Effector memory CD8-positive, alpha-beta T cell (primary cell): ENCODE measurements around the gene CEP63.

ENCODE experiments used
- ATAC-seq: fragments of 150-1000 bp; cut with Tn5 transposase; replicated peaks from 2 replicates; pipeline ENCODE4 v1.10.0; 2021; ENCODE audit warnings: mild to moderate bottlenecking, moderate library complexity
- DNase-seq, 3 experiments: peaks; one replicate each; pipeline ENCODE4 v3.0.0; 2021
- H3K27ac Mint-ChIP-seq, 2 donors: one replicate each; pipeline ENCODE4 v1.8.0; 2022; ENCODE audit warnings: mild to moderate bottlenecking in 2 of 2, mixed read lengths in 2 of 2, moderate library complexity in 2 of 2
- H3K27me3 Mint-ChIP-seq, 2 donors: one replicate each; pipeline ENCODE4 v1.8.0; 2022; ENCODE audit warnings: mixed read lengths in 2 of 2
- H3K36me3 Mint-ChIP-seq: one replicate; pipeline ENCODE4 v1.8.0; 2022; ENCODE audit warnings: mild to moderate bottlenecking, moderate library complexity, mixed read lengths; ENCODE audit not compliant: insufficient read depth
- H3K4me1 Mint-ChIP-seq, 2 donors: one replicate each; pipeline ENCODE4 v1.8.0; 2022; ENCODE audit warnings: low read depth in 2 of 2, mixed read lengths in 2 of 2
- H3K4me3 Mint-ChIP-seq, 2 donors: one replicate each; pipeline ENCODE4 v1.8.0; 2022; ENCODE audit warnings: mild to moderate bottlenecking in 2 of 2, mixed read lengths in 2 of 2, moderate library complexity in 2 of 2
- H3K9me3 Mint-ChIP-seq, 2 donors: one replicate each; pipeline ENCODE4 v1.8.0; 2022; ENCODE audit warnings: mixed read lengths in 2 of 2

The CEP63 gene

GRCh38 chr3:134615743-134616142 is 129.9 kb downstream of the CEP63 start:
- Mint-ChIP-seq H3K9me3 (no peaks in the 10 kb centered on the region), H3K36me3 (no peaks in the 10 kb centered on the region), H3K27me3 (peaks cover 4 to 26% of the 10 kb centered on the region in 2 donors), H3K27ac (no peak overlapping the region), H3K4me3 (no peak overlapping the region), H3K4me1 (no peaks in the 10 kb centered on the region)
- DNase-seq = no peak
- no peak for ATAC-seq

DNA sequence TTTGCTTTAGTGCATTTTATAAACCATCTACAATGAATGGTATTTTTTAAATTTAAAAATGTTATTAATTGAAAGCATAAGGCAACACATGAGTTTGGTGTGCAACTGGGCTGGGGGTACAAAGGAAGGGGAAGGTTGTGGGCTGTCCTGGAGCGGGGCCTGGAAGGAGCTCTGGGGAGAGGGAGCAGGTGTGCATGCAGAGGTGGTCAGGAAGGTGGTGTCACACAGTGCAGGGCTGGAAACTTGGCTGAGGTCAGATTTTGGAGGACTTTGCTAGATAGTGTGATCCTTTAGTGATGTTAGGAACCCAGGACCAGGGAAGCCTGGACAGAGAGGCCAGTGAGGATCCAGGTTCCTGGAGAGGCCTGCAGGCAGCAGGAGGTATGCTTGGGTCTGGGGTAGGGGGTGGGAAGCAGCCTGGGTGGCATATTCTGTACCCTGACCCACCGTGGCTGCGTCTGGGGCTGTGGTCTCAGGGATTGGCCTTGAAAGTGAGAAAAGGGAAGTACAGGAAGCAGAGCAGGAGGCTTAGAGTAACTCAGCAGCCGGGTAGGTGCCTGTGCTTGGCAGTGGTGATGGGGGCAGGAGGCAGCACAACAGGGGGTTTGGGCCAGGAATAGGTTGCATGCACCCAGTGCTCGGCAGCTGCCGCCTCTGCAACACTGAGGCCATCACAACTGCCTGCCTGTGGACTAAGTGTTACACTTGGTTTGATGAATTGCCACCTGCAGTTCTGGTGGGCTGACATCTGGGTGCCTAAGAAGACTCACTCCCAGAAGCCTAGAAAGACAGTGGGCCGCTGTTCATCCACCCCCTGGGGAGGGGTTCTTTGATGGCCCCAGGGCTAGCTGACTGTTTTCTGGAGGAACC is 132.0 kb downstream of the CEP63 start:
- no peaks in the 10 kb centered on the region for H3K9me3 Mint-ChIP-seq
- DNase-seq = no peak
- no peaks in the 10 kb centered on the region for H3K36me3 Mint-ChIP-seq
- no peak overlapping the region for H3K4me3 Mint-ChIP-seq
- H3K27ac Mint-ChIP-seq = no peak overlapping the region
- peaks cover 0 to 10% of the 10 kb centered on the region in 2 donors for H3K27me3 Mint-ChIP-seq
- no peak for ATAC-seq
- no peaks in the 10 kb centered on the region for H3K4me1 Mint-ChIP-seq

- Mint-ChIP-seq H3K36me3 (no peaks in the 10 kb centered on the region), H3K27me3 (peaks cover 0 to 2% of the 10 kb centered on the region in 2 donors)
- ATAC-seq = no peak
Observed at GRCh38 chr3:134618478-134619300, 132.8 kb downstream of the CEP63 start.

DNA sequence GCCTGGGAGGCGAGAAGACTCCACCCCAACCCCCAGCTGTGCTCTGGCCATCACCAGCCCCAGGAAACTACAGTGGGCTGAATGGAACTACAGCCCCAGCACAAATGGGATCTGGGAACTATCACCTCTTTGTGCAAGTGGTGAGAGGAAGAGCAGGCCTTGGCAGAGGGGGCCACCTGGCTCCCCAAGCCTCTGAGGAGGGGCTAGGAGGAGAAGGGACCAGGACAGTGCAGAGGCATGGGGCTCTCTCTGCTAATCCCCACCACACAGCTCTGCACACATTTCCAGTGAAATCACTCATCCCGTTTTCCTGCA is 133.4 kb downstream of the CEP63 start:
- H3K36me3 Mint-ChIP-seq = no peaks in the 10 kb centered on the region
- DNase-seq (no peak), ATAC-seq (no peak)
- H3K9me3 Mint-ChIP-seq = no peaks in the 10 kb centered on the region
- H3K27me3 Mint-ChIP-seq = no peaks in the 10 kb centered on the region
- no peaks in the 10 kb centered on the region for H3K4me1 Mint-ChIP-seq
- no peak overlapping the region for H3K4me3 Mint-ChIP-seq
- H3K27ac Mint-ChIP-seq = no peak overlapping the region

More at GRCh38 chr3:134618478-134619300, 132.8 kb downstream of the CEP63 start:
- Mint-ChIP-seq H3K9me3 (no peaks in the 10 kb centered on the region), H3K4me1 (no peaks in the 10 kb centered on the region), H3K27ac (no peak overlapping the region), H3K4me3 (no peak overlapping the region)
- DNase-seq = no peak

- no peak overlapping the region for H3K27ac Mint-ChIP-seq
- H3K4me3 Mint-ChIP-seq = no peak overlapping the region
- no peaks in the 10 kb centered on the region for H3K4me1 Mint-ChIP-seq
Observed at GRCh38 chr3:134619884-134620445, 134.1 kb downstream of the CEP63 start.

GRCh38 chr3:134620476-134621115 is 134.7 kb downstream of the CEP63 start:
- Mint-ChIP-seq H3K4me3 (no peak overlapping the region), H3K9me3 (no peaks in the 10 kb centered on the region), H3K4me1 (no peaks in the 10 kb centered on the region), H3K27me3 (peaks cover 0 to 6% of the 10 kb centered on the region in 2 donors), H3K36me3 (no peaks in the 10 kb centered on the region), H3K27ac (no peak overlapping the region)
- DNase-seq (no peak), ATAC-seq (no peak)

More at GRCh38 chr3:134619884-134620445, 134.1 kb downstream of the CEP63 start:
- ATAC-seq = no peak
- Mint-ChIP-seq H3K9me3 (no peaks in the 10 kb centered on the region), H3K36me3 (no peaks in the 10 kb centered on the region), H3K27me3 (no peaks in the 10 kb centered on the region)
- DNase-seq = no peak

DNA sequence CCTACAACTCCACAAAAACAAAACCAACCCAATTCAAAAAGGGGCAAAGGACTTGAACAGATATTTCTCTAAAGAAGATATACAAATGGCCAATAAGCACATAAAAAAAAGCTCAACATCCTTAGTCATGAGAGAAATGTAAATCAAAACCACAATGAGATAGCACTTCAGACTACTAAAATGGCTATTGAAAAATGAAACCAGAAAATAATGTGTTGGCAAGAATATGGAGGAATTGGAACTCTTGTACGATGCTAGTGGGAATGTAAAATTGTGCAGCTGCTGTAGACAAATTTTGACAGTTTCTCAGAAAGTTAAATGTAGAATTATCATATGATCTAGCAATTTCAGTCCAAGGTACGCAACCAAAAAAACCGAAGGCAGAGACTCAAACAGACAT is 136.0 kb downstream of the CEP63 start:
- no peak for ATAC-seq
- no peak overlapping the region for H3K4me3 Mint-ChIP-seq
- peaks cover 0 to 10% of the 10 kb centered on the region in 2 donors for H3K27me3 Mint-ChIP-seq
- no peak for DNase-seq
- H3K4me1 Mint-ChIP-seq = no peaks in the 10 kb centered on the region
- H3K9me3 Mint-ChIP-seq = no peaks in the 10 kb centered on the region
- H3K36me3 Mint-ChIP-seq = no peaks in the 10 kb centered on the region
- no peak overlapping the region for H3K27ac Mint-ChIP-seq

GRCh38 chr3:134622806-134623365 is 137.0 kb downstream of the CEP63 start:
- Mint-ChIP-seq H3K27ac (no peak overlapping the region), H3K27me3 (peaks cover 0 to 16% of the 10 kb centered on the region in 2 donors), H3K36me3 (no peaks in the 10 kb centered on the region), H3K4me3 (no peak overlapping the region), H3K9me3 (no peaks in the 10 kb centered on the region), H3K4me1 (no peaks in the 10 kb centered on the region)
- no peak for ATAC-seq
- no peak for DNase-seq

DNA sequence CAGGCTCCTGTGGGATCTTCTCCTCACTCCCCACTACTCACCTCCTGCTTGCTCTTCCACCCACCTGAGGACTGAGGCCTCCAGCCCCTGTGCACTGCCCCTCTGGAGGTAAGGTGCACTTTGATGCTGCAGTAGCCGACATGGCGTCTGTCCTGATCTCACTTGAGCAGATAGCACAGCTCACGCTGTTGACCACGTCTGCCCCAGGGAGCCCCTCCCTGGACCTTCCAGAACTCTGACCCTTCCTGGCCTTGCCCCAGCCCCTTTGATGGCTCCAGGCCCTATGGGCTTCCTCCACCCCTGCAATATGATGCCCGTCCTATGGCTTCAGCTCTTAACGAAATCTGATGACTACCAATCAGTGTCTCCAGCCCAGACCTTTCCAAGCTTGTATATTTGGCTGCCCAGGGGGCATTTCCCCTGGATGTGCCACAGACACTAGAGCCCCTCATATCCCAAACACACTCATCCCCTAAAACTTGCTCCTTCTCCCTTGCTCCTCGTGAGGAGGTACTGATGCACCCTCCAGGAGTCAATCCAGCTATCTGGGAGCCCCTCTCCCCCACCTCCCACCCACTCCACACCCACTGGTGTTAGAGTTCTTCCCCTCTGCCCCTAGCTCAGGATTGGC is 137.9 kb downstream of the CEP63 start:
- Mint-ChIP-seq H3K36me3 (no peaks in the 10 kb centered on the region), H3K9me3 (no peaks in the 10 kb centered on the region), H3K27ac (no peak overlapping the region), H3K4me1 (no peaks in the 10 kb centered on the region), H3K4me3 (no peak overlapping the region), H3K27me3 (peaks cover 0 to 20% of the 10 kb centered on the region in 2 donors)
- DNase-seq (no peak), ATAC-seq (no peak)
